Measurements from ENCODE around the gene POLR2F. TPM values are rescaled to one million over a fixed set of nuclear protein-coding genes. Genes with fewer than 3 reads are reported as not detected.

Gene POLR2F
- total and polyA plus RNA-seq, 9 of the 15 experiments (the other 6 are each of a cell fraction or from before 2014, with no cell fraction given), result 98.9 to 410 (median 168) TPM

DNA sequence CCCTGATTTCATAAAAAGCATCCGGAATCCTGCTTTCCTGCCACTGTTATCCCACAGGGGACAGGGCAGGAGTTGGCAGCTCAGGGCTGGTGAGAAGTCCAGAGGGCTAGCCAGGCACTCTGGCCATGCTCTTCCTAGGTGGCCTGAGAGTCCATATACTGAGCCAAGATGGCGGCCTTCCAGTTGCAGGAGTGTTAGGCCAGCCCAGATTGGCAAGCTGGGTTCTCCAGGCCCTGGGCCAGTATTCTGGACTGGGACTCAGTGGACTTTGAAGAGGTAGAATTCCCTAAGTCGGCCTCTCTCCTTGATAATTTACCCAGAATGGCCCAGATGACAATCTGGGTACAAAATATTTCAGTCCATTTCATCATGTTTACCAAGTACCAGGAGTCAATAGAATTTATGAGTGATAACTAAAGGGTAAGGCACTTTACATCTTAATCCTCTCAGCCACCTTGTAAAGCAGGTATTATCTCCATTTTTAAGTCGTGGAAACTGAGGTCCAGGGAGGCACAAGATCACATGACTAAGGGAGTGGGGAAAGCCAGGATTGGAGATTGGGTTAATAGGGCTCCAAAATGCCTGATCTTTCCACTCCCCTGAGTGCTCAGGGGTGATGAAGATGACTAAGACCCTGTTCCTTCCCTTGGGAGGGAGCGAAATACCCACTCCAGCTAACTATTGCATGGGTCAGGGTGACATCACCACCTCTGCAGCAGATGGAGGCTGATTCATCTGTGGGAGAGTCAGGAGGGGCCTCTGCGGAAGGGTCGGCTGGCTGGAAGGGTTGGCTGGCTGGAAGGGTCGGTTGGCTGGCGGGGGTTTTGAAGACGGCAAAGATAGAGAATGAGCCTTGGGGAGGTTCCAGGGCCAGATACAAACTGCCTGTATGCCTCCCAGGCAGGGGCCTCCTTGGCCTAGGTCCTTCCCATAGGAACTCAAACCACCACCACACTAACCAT lies 48.6 kb upstream of the POLR2F start (continued):
- TF ChIP-seq, protein P1, sequence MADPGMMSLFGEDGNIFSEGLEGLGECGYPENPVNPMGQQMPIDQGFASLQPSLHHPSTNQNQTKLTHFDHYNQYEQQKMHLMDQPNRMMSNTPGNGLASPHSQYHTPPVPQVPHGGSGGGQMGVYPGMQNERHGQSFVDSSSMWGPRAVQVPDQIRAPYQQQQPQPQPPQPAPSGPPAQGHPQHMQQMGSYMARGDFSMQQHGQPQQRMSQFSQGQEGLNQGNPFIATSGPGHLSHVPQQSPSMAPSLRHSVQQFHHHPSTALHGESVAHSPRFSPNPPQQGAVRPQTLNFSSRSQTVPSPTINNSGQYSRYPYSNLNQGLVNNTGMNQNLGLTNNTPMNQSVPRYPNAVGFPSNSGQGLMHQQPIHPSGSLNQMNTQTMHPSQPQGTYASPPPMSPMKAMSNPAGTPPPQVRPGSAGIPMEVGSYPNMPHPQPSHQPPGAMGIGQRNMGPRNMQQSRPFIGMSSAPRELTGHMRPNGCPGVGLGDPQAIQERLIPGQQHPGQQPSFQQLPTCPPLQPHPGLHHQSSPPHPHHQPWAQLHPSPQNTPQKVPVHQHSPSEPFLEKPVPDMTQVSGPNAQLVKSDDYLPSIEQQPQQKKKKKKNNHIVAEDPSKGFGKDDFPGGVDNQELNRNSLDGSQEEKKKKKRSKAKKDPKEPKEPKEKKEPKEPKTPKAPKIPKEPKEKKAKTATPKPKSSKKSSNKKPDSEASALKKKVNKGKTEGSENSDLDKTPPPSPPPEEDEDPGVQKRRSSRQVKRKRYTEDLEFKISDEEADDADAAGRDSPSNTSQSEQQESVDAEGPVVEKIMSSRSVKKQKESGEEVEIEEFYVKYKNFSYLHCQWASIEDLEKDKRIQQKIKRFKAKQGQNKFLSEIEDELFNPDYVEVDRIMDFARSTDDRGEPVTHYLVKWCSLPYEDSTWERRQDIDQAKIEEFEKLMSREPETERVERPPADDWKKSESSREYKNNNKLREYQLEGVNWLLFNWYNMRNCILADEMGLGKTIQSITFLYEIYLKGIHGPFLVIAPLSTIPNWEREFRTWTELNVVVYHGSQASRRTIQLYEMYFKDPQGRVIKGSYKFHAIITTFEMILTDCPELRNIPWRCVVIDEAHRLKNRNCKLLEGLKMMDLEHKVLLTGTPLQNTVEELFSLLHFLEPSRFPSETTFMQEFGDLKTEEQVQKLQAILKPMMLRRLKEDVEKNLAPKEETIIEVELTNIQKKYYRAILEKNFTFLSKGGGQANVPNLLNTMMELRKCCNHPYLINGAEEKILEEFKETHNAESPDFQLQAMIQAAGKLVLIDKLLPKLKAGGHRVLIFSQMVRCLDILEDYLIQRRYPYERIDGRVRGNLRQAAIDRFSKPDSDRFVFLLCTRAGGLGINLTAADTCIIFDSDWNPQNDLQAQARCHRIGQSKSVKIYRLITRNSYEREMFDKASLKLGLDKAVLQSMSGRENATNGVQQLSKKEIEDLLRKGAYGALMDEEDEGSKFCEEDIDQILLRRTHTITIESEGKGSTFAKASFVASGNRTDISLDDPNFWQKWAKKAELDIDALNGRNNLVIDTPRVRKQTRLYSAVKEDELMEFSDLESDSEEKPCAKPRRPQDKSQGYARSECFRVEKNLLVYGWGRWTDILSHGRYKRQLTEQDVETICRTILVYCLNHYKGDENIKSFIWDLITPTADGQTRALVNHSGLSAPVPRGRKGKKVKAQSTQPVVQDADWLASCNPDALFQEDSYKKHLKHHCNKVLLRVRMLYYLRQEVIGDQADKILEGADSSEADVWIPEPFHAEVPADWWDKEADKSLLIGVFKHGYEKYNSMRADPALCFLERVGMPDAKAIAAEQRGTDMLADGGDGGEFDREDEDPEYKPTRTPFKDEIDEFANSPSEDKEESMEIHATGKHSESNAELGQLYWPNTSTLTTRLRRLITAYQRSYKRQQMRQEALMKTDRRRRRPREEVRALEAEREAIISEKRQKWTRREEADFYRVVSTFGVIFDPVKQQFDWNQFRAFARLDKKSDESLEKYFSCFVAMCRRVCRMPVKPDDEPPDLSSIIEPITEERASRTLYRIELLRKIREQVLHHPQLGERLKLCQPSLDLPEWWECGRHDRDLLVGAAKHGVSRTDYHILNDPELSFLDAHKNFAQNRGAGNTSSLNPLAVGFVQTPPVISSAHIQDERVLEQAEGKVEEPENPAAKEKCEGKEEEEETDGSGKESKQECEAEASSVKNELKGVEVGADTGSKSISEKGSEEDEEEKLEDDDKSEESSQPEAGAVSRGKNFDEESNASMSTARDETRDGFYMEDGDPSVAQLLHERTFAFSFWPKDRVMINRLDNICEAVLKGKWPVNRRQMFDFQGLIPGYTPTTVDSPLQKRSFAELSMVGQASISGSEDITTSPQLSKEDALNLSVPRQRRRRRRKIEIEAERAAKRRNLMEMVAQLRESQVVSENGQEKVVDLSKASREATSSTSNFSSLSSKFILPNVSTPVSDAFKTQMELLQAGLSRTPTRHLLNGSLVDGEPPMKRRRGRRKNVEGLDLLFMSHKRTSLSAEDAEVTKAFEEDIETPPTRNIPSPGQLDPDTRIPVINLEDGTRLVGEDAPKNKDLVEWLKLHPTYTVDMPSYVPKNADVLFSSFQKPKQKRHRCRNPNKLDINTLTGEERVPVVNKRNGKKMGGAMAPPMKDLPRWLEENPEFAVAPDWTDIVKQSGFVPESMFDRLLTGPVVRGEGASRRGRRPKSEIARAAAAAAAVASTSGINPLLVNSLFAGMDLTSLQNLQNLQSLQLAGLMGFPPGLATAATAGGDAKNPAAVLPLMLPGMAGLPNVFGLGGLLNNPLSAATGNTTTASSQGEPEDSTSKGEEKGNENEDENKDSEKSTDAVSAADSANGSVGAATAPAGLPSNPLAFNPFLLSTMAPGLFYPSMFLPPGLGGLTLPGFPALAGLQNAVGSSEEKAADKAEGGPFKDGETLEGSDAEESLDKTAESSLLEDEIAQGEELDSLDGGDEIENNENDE (IDR thresholded peaks at IDR 0.05; ENCODE audit: low read depth, low read length), result no peak
- TF ChIP-seq ZNF212 (CRISPR knock-in tag; IDR thresholded peaks at IDR 0.05), result no peak
- no peak for TF ChIP-seq RNF2 (IDR thresholded peaks at IDR 0.05)
- no peak for TF ChIP-seq CAMTA2 (CRISPR knock-in tag; conservative IDR thresholded peaks at IDR 0.05)
- TF ChIP-seq LEF1 (IDR thresholded peaks at IDR 0.05), result no peak; the same call in 1 of the 2 replicates
- TF ChIP-seq, protein P2, sequence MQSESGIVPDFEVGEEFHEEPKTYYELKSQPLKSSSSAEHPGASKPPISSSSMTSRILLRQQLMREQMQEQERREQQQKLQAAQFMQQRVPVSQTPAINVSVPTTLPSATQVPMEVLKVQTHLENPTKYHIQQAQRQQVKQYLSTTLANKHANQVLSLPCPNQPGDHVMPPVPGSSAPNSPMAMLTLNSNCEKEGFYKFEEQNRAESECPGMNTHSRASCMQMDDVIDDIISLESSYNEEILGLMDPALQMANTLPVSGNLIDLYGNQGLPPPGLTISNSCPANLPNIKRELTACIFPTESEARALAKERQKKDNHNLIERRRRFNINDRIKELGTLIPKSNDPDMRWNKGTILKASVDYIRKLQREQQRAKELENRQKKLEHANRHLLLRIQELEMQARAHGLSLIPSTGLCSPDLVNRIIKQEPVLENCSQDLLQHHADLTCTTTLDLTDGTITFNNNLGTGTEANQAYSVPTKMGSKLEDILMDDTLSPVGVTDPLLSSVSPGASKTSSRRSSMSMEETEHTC (IDR thresholded peaks at IDR 0.05), result no peak; the same call in 1 of the 2 replicates
- TF ChIP-seq, protein P3, sequence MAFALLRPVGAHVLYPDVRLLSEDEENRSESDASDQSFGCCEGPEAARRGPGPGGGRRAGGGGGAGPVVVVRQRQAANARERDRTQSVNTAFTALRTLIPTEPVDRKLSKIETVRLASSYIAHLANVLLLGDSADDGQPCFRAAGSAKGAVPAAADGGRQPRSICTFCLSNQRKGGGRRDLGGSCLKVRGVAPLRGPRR (CRISPR knock-in tag; IDR thresholded peaks at IDR 0.05), result no peak
- TF ChIP-seq, protein P4, sequence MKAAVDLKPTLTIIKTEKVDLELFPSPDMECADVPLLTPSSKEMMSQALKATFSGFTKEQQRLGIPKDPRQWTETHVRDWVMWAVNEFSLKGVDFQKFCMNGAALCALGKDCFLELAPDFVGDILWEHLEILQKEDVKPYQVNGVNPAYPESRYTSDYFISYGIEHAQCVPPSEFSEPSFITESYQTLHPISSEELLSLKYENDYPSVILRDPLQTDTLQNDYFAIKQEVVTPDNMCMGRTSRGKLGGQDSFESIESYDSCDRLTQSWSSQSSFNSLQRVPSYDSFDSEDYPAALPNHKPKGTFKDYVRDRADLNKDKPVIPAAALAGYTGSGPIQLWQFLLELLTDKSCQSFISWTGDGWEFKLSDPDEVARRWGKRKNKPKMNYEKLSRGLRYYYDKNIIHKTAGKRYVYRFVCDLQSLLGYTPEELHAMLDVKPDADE (conservative IDR thresholded peaks at IDR 0.05; ENCODE audit: control insufficient read depth, low read depth, low read length), result no peak
- TF ChIP-seq, protein P5, sequence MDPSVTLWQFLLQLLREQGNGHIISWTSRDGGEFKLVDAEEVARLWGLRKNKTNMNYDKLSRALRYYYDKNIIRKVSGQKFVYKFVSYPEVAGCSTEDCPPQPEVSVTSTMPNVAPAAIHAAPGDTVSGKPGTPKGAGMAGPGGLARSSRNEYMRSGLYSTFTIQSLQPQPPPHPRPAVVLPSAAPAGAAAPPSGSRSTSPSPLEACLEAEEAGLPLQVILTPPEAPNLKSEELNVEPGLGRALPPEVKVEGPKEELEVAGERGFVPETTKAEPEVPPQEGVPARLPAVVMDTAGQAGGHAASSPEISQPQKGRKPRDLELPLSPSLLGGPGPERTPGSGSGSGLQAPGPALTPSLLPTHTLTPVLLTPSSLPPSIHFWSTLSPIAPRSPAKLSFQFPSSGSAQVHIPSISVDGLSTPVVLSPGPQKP (CRISPR knock-in tag; IDR thresholded peaks at IDR 0.05), result no peak
- no peak; the same call in 1 of the 2 replicates for TF ChIP-seq BRD4 (IDR thresholded peaks at IDR 0.05)
- TF ChIP-seq NCOA6 (IDR thresholded peaks at IDR 0.05), result no peak
- no peak for TF ChIP-seq ZFPM2 (CRISPR knock-in tag; IDR thresholded peaks at IDR 0.05)
